ENCODE results near the gene LMTK3.

Gene LMTK3

DNA sequence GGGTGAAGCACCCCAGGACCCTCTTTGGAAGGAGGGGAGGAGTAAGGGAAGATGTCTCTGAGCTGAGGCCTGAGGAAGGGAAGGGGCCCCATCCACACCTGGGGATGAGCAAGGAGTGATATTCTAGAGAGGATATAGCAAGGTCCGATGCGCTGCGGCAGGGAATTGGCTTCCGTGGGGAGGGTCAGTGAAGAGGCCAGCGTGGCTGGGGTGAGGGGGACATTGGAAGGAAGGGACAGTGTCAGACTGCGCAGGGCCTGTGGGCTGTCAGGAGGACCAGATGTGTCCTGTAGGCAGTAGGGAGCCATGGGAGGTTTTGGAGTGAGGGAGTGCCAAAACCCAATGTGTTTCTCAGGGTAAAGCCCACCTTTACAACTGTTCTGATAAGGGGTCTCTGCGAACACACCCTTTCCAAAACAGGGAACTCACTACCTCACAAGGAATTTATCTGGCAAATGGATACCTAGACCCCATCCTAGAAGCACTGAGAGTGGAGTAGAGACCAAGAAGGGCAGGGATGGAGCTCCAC is 3.7 kb downstream of the LMTK3 start:
- FAIRE-seq (no peak), DNase-seq (ENCODE audit: insufficient read length, low spot score) (no peak)
- TF ChIP-seq POLR2A (IDR thresholded peaks at IDR 0.05; ENCODE audit: low read depth, low read length) = no peak

DNA sequence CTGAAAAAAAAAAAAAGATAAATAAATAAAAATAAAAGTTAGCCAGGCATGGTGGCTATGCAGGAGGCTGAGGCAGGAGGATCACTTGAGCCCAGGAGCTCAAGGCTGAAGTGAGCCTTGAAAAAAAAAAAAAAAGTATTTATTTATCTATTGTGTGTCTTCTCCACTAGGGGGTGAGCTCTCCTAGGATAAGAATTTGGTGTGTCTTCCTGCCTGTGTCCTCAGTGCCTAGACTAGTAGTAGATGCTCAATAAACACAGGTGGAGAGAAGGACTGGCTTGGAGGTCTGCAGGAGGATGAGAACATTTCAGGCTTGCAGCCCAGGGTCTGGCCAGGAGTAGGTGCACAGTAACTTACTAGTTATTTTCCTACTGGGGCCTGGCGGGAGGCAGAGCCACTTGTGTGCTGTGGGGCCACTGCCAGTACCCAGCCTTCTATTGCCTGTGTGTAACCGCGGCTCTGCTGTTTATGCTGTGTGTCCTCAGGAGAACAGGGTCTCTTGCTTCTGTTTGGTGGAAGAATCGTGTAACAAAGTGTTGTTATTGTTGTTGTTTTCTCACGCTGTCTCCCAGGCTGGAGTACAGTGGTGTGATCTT is 5.4 kb downstream of the LMTK3 start:
- no peak for TF ChIP-seq POLR2A (IDR thresholded peaks at IDR 0.05; ENCODE audit: low read depth, low read length)
- no peak for DNase-seq (ENCODE audit: insufficient read length, low spot score)
- FAIRE-seq = no peak

DNA sequence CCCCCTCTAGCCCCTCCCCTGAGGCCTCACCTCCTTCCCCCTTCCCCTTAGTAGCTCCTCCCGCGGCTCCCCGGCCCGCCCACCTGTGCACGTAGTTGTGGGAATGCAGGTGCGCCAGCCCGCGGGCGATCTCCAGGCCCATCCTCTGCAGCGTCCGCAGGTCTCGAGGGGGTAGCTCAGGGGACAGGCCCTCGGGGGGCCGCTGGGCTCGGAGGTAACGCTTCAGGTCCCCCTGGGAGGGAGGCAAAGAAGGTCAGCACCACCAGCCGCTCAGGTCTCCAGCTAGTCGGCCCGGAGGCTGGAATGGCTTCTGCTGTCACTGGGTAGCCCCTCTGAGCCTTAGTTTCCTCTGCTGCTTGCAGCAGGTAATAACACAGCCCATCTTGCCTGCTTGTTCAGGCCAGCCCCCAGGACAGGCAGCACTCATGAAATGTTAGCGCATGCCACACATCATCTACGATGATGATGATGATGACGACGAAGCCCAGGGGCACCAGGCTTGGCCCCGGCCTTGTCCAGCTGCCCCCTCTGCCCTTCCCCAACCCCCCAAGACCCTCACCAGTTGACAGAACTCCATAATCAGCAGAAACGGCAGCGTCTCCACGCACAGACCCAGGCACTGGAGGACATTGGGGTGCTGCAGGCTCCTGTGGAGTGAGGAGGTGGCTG is 9.2 kb downstream of the LMTK3 start:
- no peak for TF ChIP-seq POLR2A (IDR thresholded peaks at IDR 0.05; ENCODE audit: low read depth, low read length)
- FAIRE-seq (no peak), DNase-seq (ENCODE audit: insufficient read length, low spot score) (no peak)

DNA sequence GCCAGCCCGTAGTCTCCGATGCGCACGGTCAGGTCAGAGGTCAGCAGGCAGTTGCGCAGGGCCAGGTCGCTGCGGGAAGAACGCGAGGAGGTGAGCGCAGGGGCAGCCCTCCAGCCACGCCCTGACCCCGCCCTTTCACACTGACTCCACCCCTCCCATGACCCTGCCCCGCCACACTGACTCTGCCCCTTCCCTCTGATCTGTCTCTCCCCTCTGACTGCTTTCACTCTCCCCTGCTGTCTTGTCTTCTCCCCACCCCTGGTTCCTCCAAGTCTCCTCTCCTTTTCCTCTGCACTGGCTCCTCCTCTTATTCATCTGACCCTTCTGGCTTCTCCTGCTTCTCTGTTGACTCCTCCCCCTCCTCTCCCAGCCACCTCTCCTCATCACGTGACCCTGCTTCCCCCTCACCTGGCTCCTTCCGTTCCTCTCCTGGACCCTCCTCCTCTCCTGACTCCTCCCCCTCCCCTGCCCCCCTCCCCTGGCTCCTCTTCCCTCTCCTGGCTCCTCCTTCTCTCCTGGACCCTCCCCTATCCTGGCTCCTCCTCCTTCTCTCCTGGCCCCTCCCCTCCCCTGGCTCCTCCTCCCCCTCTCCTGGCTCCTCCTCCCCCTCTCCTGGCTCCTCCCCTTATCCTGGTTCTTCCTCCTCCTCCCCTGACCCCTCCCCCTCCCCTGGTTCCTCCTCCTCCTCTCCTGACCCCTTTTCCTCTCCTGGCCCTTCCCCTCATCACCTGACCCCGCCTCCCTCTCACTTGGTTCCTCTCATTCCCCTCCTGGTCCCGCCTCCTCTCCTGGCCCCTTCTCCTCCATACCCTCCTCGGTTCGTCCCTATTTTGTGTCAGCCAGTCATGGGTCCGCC is 9.9 kb downstream of the LMTK3 start:
- FAIRE-seq = no peak
- TF ChIP-seq POLR2A (IDR thresholded peaks at IDR 0.05; ENCODE audit: low read depth, low read length) = no peak
- no peak for DNase-seq (ENCODE audit: insufficient read length, low spot score)

DNA sequence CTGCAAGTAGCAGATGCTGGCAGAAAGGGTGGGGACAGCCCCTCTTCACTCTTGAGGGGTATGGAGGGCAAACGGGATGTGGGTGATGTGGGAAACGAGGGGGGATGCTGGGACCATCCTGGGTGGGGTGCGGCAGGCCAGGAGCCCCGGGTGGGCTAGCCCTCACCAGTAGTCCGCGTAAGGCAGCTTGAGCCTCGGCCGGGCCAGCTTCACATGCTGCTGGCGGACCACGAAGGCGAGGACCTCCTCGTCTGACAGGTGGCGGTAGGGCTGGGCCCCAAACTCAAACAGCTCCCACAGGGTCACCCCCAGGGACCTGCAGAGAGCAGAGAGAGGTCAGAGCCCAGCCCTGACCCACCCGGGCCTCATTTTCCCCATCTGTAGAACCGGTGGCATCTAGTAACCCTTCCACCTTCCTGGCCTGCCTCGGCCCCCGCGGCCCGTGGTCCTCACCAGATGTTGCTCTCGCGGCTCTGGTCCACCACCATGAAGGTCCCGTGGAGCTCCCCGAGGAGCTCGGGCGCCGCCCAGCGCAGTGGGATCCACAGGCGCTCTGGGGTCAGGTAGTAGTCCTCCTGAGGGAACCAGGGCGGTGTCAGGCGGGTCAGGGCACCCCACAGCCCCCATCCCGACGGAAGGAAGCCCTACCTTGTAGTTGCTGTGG is 10.7 kb downstream of the LMTK3 start:
- TF ChIP-seq POLR2A (IDR thresholded peaks at IDR 0.05; ENCODE audit: low read depth, low read length) = no peak
- no peak for FAIRE-seq
- DNase-seq (ENCODE audit: insufficient read length, low spot score) = no peak

DNA sequence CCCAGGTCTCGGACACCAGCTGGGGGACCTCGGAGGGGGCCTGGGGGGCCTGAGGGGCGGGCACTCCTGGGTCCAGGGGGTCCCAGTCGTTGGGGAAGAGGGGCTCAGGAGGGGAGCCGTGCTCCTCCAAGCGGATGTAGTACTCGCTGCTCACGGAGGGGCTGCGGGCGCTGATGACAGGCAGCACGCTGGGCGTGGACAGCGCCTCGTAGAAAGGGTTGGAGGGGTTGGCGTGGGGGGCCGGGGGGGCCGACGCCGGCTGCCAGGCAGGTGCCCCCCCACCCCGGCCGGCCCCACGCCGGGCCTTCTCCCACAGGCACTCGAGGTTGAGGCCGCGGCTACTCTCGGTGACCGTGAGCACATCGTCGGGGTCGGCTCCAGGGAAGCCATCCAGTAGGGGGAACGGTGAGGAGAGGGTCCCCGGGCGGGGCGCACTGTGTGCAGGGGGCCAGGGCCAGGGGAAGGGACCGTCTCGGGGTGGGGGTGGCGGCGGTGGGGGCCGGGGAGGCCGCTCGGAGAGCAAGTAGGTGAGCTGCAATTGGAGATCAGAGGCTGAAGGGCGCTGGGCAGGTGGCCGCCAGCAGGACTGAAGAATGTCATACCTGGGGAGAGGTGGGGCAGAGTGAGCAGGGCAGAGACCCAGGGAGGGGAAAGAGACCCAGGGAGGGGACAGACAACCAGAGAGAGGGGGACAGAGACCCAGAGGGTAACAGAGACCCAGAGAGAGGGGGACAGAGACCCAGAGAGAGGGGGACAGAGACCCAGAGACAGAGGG is 12.1 kb downstream of the LMTK3 start:
- no peak for DNase-seq (ENCODE audit: insufficient read length, low spot score)
- no peak for FAIRE-seq
- no peak for TF ChIP-seq POLR2A (IDR thresholded peaks at IDR 0.05; ENCODE audit: low read depth, low read length)

DNA sequence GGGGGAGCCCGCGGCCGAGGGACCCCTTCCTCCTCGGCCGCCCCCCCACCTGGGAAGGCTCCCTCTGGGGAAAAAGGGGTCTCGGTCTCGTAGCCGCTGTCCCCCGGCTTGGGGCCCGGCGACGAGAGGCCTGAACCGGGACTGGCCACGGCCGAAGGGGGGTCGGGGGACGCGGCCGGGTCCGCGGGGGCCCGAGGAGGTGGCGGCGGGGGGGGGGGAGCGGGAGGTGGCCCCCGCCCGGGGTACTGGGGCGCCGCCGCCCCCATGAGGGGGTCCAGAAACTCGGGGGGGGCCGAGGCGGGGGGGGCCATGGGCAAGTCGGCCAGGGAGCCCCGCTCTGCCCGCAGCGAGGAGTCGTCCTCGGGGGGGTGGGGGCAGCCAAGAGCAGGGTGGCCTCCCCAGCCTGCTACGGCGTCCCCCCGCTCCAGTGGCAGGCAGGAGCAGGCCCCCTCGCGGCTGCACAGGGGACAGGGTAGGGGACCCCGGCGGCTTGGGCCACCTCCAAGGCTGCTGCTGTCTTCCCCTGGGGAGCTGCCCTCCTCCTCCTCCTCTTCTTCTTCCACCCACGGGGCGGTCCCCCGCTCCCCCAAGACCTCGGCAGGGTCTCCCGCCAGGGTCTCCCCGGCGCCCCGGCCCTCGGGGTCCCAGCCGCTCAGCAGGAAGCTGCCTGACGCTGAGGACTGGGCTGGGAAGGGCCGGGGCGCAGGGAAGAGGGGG is 12.9 kb downstream of the LMTK3 start:
- FAIRE-seq (no peak), DNase-seq (ENCODE audit: insufficient read length, low spot score) (no peak)

DNA sequence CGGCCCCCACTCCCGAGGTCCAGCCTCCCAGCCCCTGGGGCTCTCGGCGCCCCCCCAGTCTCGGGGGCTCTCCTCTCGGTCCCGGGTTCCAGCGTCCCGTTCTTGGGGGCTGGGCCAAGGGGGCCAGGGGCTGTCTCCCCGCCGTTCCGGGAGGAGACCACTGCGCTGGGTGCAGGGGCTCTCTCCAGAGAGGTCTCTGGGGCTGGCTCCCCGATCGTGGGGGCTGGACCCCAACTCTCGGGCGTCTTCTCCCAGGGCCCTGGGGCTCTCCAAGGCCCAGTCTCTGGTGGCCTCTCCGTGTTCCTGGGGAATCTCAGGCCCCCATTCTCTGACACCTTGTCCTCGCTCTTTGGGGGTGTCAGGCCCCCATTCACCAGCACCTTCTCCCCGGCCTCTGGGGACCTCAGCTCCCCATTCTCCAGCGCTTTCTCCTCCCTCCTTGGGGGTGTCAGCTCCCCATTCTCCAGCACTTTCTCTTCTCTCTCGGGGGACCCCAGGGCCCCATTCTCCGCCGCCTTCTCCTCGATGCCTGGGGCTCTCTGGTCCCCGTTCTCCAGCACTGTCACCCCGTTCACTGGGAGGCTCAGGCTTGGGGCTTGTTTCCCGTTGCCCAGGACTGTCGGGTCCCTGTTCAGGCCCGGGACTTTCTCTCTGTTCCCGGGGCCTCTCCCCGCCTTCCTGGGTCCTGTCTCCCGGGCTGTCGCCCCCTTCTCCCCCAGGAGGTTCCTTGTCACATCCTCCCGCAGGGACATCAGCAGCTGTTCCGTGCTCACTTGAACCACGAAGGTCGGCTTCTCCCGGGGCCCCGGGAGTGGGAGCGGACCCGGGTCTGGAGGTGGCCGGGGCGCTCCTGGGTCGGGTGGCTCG is 13.7 kb downstream of the LMTK3 start:
- no peak for FAIRE-seq
- TF ChIP-seq POLR2A (IDR thresholded peaks at IDR 0.05; ENCODE audit: low read depth, low read length) = no peak
- DNase-seq (ENCODE audit: insufficient read length, low spot score) = no peak

More for the DNA sequence above, 12.9 kb downstream of the LMTK3 start:
- TF ChIP-seq POLR2A (IDR thresholded peaks at IDR 0.05; ENCODE audit: low read depth, low read length) = no peak

DNA sequence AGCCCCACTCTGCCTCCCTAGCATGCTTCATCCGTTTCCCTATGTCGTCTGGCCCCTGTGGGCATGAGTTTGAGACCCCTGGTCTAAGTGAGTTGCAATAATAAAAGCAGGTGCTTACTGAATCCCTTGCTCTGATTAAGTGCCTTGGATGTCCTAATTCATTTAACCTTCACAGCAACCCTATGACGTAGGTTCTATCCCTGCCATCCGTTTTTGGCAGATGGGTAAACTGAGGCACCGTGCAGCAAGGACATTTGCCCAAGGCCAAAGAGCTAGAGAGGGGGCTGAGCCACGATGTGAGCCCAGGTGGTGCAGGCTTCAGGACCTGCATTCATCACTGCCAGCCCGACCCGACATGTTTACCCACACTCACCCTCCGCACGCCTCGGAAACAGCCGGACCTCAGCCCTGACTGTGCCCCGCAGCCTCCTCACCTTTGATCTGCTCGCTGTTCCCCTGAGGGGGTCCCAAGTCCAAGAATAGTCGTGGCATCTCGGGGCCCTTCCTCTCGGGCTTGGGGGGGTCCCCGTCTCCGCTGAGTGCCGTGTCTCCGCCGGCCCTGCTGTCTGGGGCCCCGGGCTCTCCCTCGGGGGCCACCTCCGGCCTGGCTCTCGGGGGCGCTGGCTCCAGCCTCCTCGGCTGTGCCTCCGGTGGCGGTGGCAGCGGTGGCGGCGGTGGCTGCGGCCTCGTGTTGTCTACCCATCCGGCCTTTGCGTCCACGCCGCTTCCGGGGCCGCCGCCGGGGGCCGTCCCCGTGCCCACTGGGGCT is 14.5 kb downstream of the LMTK3 start:
- DNase-seq (ENCODE audit: insufficient read length, low spot score) (no peak), FAIRE-seq (no peak)
- TF ChIP-seq POLR2A (IDR thresholded peaks at IDR 0.05; ENCODE audit: low read depth, low read length) = no peak

DNA sequence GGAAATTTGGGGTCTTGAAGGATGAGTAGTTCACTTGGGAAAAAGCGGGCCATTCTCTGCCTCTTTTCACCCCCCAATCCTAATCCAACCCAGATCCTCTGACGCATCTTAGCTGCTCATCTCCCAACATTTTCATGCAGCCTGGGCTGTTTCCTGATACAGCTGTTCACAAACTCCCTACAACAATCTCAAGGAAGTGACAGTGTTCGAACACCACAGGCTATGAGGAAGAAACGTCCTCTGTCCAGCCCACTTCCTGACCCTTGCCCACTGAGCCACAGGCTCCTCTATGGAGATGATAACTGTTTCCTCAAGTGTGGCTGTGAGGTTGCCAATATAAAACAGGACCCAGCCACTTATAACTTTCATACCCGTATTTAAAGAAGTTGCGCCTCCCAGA is 16.2 kb downstream of the LMTK3 start:
- no peak for TF ChIP-seq POLR2A (IDR thresholded peaks at IDR 0.05; ENCODE audit: low read depth, low read length)
- FAIRE-seq (no peak), DNase-seq (ENCODE audit: insufficient read length, low spot score) (no peak)

DNA sequence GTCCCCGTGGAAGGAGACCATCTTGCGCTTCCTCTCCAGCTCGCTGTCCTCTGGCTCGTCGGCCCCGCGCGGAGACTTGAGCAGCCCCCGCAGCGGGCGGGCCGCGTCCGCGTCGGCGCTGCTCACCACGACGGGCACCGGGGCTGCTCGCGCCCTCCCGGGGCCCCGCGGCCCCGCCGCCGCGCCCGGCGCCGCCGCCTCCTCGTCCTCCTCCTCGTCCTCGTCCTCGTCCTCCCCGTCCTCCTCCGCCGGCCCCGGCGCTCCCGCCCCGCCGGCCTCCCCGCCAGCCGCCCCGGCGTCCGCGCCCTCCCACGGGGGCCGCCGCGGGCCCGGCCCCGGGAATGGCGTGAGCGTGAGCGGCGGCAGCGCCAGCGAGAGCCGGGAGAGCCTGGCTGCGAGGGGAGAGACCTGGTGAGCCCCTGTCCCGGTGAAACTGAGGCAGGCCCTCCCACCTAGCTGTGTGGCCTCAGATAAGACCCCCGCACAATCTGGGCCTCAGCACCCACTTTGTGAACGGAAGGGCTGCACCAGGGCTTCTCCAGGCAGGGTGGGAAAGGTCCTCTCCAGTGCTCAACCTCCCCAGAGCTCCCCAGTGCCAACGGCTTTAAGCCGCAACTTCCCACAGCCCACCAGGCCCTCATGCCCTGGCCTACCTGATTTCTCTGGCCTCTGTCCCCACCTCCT is 17.8 kb downstream of the LMTK3 start:
- DNase-seq (ENCODE audit: insufficient read length, low spot score) = no peak
- FAIRE-seq = no peak
- no peak for TF ChIP-seq POLR2A (IDR thresholded peaks at IDR 0.05; ENCODE audit: low read depth, low read length)
